ENCODE data around the gene CADM2. TPM values are rescaled to one million over a fixed set of nuclear protein-coding genes. Genes with fewer than 3 reads are reported as not detected.

Gene CADM2
- total RNA-seq, 1 experiment from 2014 or later: 10.9 TPM

GRCh38 chr3:85781806-85782205, 823.0 kb downstream of the CADM2 start:
- Histone ChIP-seq H3K23ac (ENCODE audit: insufficient read length, low read depth, low read length) (no peak overlapping the region), H2AFZ (ENCODE audit: low read length) (no peak overlapping the region), H3K79me1 (ENCODE audit: insufficient read depth, low read depth, low read length, poor library complexity, severe bottlenecking) (no peaks in the 10 kb centered on the region), H3K79me2 (ENCODE audit: insufficient read depth, low read length) (no peaks in the 10 kb centered on the region), H3K27me3 (ENCODE audit: insufficient read depth, low read length) (no peaks in the 10 kb centered on the region), H4K91ac (ENCODE audit: insufficient read length, low read depth, low read length) (no peak overlapping the region), H3K9me3 (ENCODE audit: control insufficient read depth, low read depth, low read length) (no peaks in the 10 kb centered on the region), H3K14ac (ENCODE audit: insufficient read depth, low read length) (no peak overlapping the region), H4K20me1 (ENCODE audit: control insufficient read depth, insufficient read depth, insufficient read length) (no peaks in the 10 kb centered on the region), H3K4ac (ENCODE audit: low read depth, low read length) (no peak overlapping the region), H3K27ac (ENCODE audit: insufficient read length, low read depth, low read length) (no peak overlapping the region), H3K23me2 (ENCODE audit: insufficient read length, low read depth, low read length, poor library complexity, severe bottlenecking) (no peaks in the 10 kb centered on the region), H3T11ph (ENCODE audit: low read length) (no peak overlapping the region), H2BK15ac (ENCODE audit: low read depth, low read length) (no peak overlapping the region), H3K9ac (ENCODE audit: extremely low read depth, insufficient read length, low read length) (no peak overlapping the region), H3K56ac (ENCODE audit: insufficient read length, low read depth, low read length) (no peak overlapping the region), H4K8ac (replicated peaks; ENCODE audit: insufficient read length, low read depth, low read length) (no peak overlapping the region), H2BK12ac (ENCODE audit: insufficient read length, low read depth, low read length) (no peak overlapping the region), H3K4me2 (ENCODE audit: insufficient read depth, insufficient read length, low read length) (no peak overlapping the region), H2BK20ac (ENCODE audit: low read depth, low read length, poor library complexity, severe bottlenecking) (no peak overlapping the region), H2BK120ac (ENCODE audit: low read depth, low read length, poor library complexity, severe bottlenecking) (no peak overlapping the region), H4K5ac (ENCODE audit: insufficient read length, low read depth, low read length) (no peak overlapping the region), H3K4me1 (ENCODE audit: insufficient read depth, low read length) (no peaks in the 10 kb centered on the region), H3K18ac (ENCODE audit: insufficient read length, low read depth, low read length) (no peak overlapping the region), H2AK5ac (ENCODE audit: insufficient read length, low read length) (no peak overlapping the region), H2BK5ac (ENCODE audit: insufficient read length, low read length) (no peak overlapping the region)
- Mint-ChIP-seq H3K27ac (no peak overlapping the region), H3K27me3 (ENCODE audit: low read depth) (no peaks in the 10 kb centered on the region), H3K36me3 (ENCODE audit: insufficient read depth in 1 of 3, low read depth in 3 of 3) (no peaks in the 10 kb centered on the region), H3K4me1 (no peaks in the 10 kb centered on the region), H3K9me3 (no peaks in the 10 kb centered on the region; a peak in 1 of 5 replicates), H3K4me3 (no peak overlapping the region)
- WGBS (ENCODE audit: extremely low coverage, insufficient read length, low lambda C conversion rate): no CpG with 5 or more reads among the region's 1 CpG
- no peak for DNase-seq
- TF ChIP-seq CTCF (conservative IDR thresholded peaks at IDR 0.05): no peak

Measured in H9 (cell line).